Placental pericyte (primary cell): Measurements from ENCODE around the gene KRTAP19-4. TPM values are rescaled to one million over a fixed set of nuclear protein-coding genes. Genes with fewer than 3 reads are reported as not detected.

Source experiments
- small RNA-seq: library from RNA; depleted of rRNA; stranded (forward); fragments of <200 nt; gene quantifications from one replicate; pipeline ENCODE3, GENCODE V24; 2012; ENCODE audit warnings: low replicate concordance
- total RNA-seq: library from RNA; depleted of rRNA; stranded (reverse); fragments of >200 nt; gene quantifications from 2 replicates; pipeline ENCODE4 v1.2.3, GENCODE V29; 2012

KRTAP19-4 gene, protein sequence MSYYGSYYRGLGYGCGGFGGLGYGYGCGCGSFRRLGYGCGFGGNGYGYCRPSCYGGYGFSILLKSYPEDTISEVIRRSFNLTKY
- not detected in 2 replicates for total RNA-seq

GRCh38 chr21:30497065-30497464, at the start of gene KRTAP19-4:
KRTAP19-4 (minus strand) TSS chr21:30497165; CDS start chr21:30497110, 55 bp downstream.

DNA sequence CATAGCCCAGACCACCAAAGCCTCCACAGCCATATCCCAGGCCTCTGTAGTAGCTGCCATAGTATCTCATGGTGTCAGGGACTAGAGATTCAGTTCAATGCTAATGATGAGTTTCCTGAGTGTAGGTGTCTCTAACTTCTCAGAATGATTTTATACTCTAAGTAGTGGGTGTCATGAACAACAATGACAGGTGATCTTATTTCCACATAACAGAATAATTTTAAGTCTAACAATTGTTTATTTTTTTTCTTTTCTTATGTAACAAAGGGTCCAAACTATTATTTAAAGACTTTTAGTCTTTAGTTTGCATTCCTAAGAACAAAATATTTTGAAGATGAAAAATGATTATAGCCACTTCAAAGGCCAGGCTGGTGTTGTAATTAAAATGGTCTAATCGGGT, 44.8 kb upstream of the KRTAP19-4 start, which contains the start of gene KRTAP19-6:
Gene KRTAP19-6, minus strand, starts transcription at position 101 of the 400 bp plus-strand sequence. Its CDS starts 31 bp downstream, at position 70.

GRCh38 chr21:30502041-30502440, 5.1 kb upstream of the KRTAP19-4 start, which contains the start of gene KRTAP19-5:
KRTAP19-5 (minus strand) TSS chr21:30502141; CDS start chr21:30502090, 51 bp downstream.

DNA sequence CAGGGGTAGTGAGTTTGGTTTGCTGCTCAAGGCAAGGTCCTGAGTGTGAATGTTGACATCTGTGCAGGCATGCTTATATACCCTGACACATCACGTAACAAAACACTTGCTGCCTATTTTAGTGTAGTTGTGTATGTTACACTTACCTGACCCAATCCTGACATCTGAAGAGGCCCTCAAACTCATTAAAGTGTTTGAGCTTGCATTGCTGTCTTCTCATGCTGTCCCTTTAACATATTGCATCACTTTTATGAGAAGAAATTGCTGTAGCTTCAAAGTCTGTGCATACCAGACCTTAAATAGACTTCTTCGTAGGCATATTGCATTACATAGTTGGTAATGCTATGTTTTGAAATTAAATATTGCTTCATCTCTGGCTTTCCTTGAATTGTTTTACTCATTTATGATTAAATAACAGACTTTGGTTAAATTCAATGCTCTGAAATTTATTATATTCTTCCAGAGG, 5.0 kb downstream of the KRTAP19-4 start, which contains the start of gene KRTAP19-3:
Gene KRTAP19-3, minus strand, starts transcription at position 51 of the 466 bp plus-strand sequence. CDS start 56 bp downstream, outside the sequence.

DNA sequence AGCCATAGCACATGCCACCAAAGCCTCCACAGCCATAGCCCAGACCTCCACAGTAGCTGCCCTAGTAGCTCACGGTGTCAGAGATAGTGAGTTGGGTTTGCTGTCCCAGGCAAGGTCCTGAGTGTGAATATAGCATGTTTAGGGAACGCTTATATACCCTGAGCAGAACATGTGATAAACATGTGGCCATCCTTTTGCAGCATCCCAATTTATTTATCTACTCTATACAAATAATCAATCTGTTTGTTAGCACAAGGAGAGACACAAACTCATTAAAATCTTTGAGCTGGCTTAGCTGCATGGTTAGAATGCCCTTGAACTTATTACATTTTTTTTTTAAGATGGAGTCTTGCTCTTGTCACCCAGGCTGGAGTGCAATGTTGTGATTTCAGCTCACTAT, 9.6 kb downstream of the KRTAP19-4 start, which contains the start of gene KRTAP19-2:
Gene KRTAP19-2, minus strand, starts transcription at position 101 of the 400 bp plus-strand sequence. Its CDS starts 88 bp downstream, at position 13.

DNA sequence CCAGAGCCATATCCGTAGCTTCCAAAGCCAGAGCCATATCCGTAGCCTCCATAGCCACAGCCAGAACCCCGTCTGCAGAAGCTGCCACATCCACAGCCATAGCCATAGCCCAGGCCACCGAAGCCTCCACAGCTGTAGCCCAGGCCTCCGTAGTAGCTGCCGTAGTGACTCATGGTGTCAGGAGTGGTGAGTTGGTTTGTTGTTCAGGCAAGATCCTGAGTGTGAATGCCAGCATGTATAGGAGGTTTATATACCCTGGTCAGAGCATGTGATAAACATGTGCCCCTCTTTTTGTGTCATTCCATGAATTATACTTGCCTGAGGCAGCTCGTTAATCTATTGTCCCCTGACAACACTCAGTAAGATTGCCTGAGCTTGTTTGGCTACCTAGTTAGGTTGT, 16.8 kb downstream of the KRTAP19-4 start, which contains the start of gene KRTAP19-1:
Gene KRTAP19-1, minus strand, starts transcription at position 223 of the 400 bp plus-strand sequence. Its CDS starts 50 bp downstream, at position 173.

Small RNAs within 50 kb of the gene (small RNA-seq; reads per million reads assigned to genes)
- gene AP000567.1 (not detected), gene KRTAP19-10P (not detected), gene KRTAP19-11P (not detected), gene KRTAP19-9P (not detected)

Other genes starting within 250 kb of the KRTAP19-4 start
- not detected in 2 replicates for gene KRTAP24-1, start 214.2 kb downstream of the KRTAP19-4 start, total RNA-seq
- not detected in 2 replicates for gene KRTAP25-1, start 207.7 kb downstream of the KRTAP19-4 start, total RNA-seq
- not detected in 2 replicates for gene KRTAP26-1, start 176.8 kb downstream of the KRTAP19-4 start, total RNA-seq
- gene KRTAP27-1, start 159.5 kb downstream of the KRTAP19-4 start, total RNA-seq = not detected in 2 replicates
- not detected in 2 replicates for gene KRTAP23-1, start 148.6 kb downstream of the KRTAP19-4 start, total RNA-seq
- gene KRTAP13-2, start 124.9 kb downstream of the KRTAP19-4 start, total RNA-seq = not detected in 2 replicates
- gene KRTAP13-1, start 101.1 kb downstream of the KRTAP19-4 start, total RNA-seq = not detected in 2 replicates
- gene KRTAP13-3, start 71.2 kb downstream of the KRTAP19-4 start, total RNA-seq = not detected in 2 replicates
- not detected in 2 replicates for gene KRTAP13-4, start 66.9 kb downstream of the KRTAP19-4 start, total RNA-seq
- gene KRTAP15-1, start 56.9 kb downstream of the KRTAP19-4 start, total RNA-seq = not detected in 2 replicates
- not detected in 2 replicates for gene KRTAP19-1, start 16.8 kb downstream of the KRTAP19-4 start, total RNA-seq
- gene KRTAP19-2, start 9.7 kb downstream of the KRTAP19-4 start, total RNA-seq = not detected in 2 replicates
- not detected in 2 replicates for gene KRTAP19-3, start 5.2 kb downstream of the KRTAP19-4 start, total RNA-seq
- not detected in 2 replicates for gene KRTAP19-5, start 5.0 kb upstream of the KRTAP19-4 start, total RNA-seq
- not detected in 2 replicates for gene KRTAP19-6, start 44.7 kb upstream of the KRTAP19-4 start, total RNA-seq
- not detected in 2 replicates for gene KRTAP19-7, start 64.1 kb upstream of the KRTAP19-4 start, total RNA-seq
- not detected in 2 replicates for gene KRTAP22-2, start 93.2 kb upstream of the KRTAP19-4 start, total RNA-seq
- not detected in 2 replicates for gene KRTAP6-3, start 95.3 kb upstream of the KRTAP19-4 start, total RNA-seq
- gene KRTAP6-2, start 101.7 kb upstream of the KRTAP19-4 start, total RNA-seq = not detected in 2 replicates
- not detected in 2 replicates for gene KRTAP22-1, start 103.9 kb upstream of the KRTAP19-4 start, total RNA-seq
- not detected in 2 replicates for gene KRTAP6-1, start 116.8 kb upstream of the KRTAP19-4 start, total RNA-seq
- gene KRTAP20-1, start 119.3 kb upstream of the KRTAP19-4 start, total RNA-seq = not detected in 2 replicates
- not detected in 2 replicates for gene KRTAP20-4, start 123.5 kb upstream of the KRTAP19-4 start, total RNA-seq
- gene KRTAP20-2, start 138.0 kb upstream of the KRTAP19-4 start, total RNA-seq = not detected in 2 replicates
- not detected in 2 replicates for gene KRTAP20-3, start 145.7 kb upstream of the KRTAP19-4 start, total RNA-seq
- gene KRTAP21-3, start 221.6 kb upstream of the KRTAP19-4 start, total RNA-seq = not detected in 2 replicates